ENCODE results near the gene PBLD.

- TF ChIP-seq EZH2 (IDR thresholded peaks at IDR 0.05; ENCODE audit: insufficient read depth, poor library complexity, severe bottlenecking) (no peak), EZH2phosphoT487 (IDR thresholded peaks at IDR 0.05; ENCODE audit: insufficient read depth, low read depth) (no peak)
Observed at GRCh38 chr10:68305854-68306253, 26.9 kb downstream of the PBLD start.
